Lower lobe of right lung (tissue), 2 donors: ENCODE data around the gene MBOAT2. TPM values are rescaled to one million over a fixed set of nuclear protein-coding genes. Genes with fewer than 3 reads are reported as not detected.

Experiments used
- ATAC-seq, 2 donors: fragments of 200-7000 bp; cut with Tn5 transposase; one replicate each; pipeline ENCODE4 v1.9.1; 2020 to 2022; ENCODE audit warnings: mild to moderate bottlenecking in 2 of 2, moderate library complexity in 2 of 2
- DNase-seq: peaks from one replicate; pipeline ENCODE4 v3.0.0-alpha.2; 2020
- H3K27ac ChIP-seq: fragments of 200-600 bp; one replicate; pipeline ENCODE4 v1.8.0; 2022
- H3K27me3 ChIP-seq: fragments of 200-600 bp; one replicate; pipeline ENCODE4 v1.8.0; 2022; ENCODE audit warnings: low read depth
- H3K36me3 ChIP-seq: fragments of 200-600 bp; one replicate; pipeline ENCODE4 v1.8.0; 2022; ENCODE audit warnings: mild to moderate bottlenecking
- H3K4me1 ChIP-seq: fragments of 200-600 bp; one replicate; pipeline ENCODE4 v1.8.0; 2022
- H3K4me3 ChIP-seq: fragments of 200-600 bp; one replicate; pipeline ENCODE4 v1.8.0; 2022; ENCODE audit warnings: mild to moderate bottlenecking
- H3K9me3 ChIP-seq: fragments of 200-600 bp; one replicate; pipeline ENCODE4 v1.8.0; 2022
- intact Hi-C: fragments of 100-400 bp; cut with DNase I; formaldehyde crosslinking; loops from one replicate; pipeline ENCODE4 v1.11.0; 2022
- total RNA-seq: library from RNA; stranded (reverse); fragmentation: NEBNext Ultra II Directional; extraction: Animal tissue kit (Norgen Biotek cat#: 25700); gene quantifications from one replicate; pipeline ENCODE4 v1.2.1, GENCODE V29; 2021
- TF ChIP-seq, protein P1 (sequence below): fragments of 200-600 bp; IDR thresholded peaks from one replicate; pipeline ENCODE4 v1.8.0; 2022; ENCODE audit warnings: antibody characterized with exemption, mild to moderate bottlenecking
- donor health status: DM: no; HTN: yes; CAD: no; lungs with severe emphysema.

The MBOAT2 gene
- total RNA-seq, 1 donor from 2014 or later: 36.5 TPM

- Histone ChIP-seq H3K4me1 (peaks cover 4% of the 10 kb centered on the region), H3K27me3 (no peaks in the 10 kb centered on the region), H3K36me3 (no peaks in the 10 kb centered on the region), H3K9me3 (no peaks in the 10 kb centered on the region), H3K27ac (no peak overlapping the region), H3K4me3 (no peak overlapping the region)
- TF ChIP-seq, protein P1, sequence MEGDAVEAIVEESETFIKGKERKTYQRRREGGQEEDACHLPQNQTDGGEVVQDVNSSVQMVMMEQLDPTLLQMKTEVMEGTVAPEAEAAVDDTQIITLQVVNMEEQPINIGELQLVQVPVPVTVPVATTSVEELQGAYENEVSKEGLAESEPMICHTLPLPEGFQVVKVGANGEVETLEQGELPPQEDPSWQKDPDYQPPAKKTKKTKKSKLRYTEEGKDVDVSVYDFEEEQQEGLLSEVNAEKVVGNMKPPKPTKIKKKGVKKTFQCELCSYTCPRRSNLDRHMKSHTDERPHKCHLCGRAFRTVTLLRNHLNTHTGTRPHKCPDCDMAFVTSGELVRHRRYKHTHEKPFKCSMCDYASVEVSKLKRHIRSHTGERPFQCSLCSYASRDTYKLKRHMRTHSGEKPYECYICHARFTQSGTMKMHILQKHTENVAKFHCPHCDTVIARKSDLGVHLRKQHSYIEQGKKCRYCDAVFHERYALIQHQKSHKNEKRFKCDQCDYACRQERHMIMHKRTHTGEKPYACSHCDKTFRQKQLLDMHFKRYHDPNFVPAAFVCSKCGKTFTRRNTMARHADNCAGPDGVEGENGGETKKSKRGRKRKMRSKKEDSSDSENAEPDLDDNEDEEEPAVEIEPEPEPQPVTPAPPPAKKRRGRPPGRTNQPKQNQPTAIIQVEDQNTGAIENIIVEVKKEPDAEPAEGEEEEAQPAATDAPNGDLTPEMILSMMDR: no peak
- intact Hi-C loops: no loop called here
- DNase-seq (no peak), ATAC-seq (no peak)
Measured at GRCh38 chr2:8985561-8986326, 17.7 kb downstream of the MBOAT2 start.

- ATAC-seq (no peak), DNase-seq (no peak)
- no peak overlapping the region for H3K27ac ChIP-seq
- TF ChIP-seq, protein P1: no peak
- peaks cover 4% of the 10 kb centered on the region for H3K4me1 ChIP-seq
- H3K4me3 ChIP-seq: no peak overlapping the region
- H3K27me3 ChIP-seq: no peaks in the 10 kb centered on the region
- no peaks in the 10 kb centered on the region for H3K36me3 ChIP-seq
- H3K9me3 ChIP-seq: no peaks in the 10 kb centered on the region
- intact Hi-C loops: no loop called here
Measured at GRCh38 chr2:8984855-8985254, 18.6 kb downstream of the MBOAT2 start.

GRCh38 chr2:8984157-8984556 lies 19.3 kb downstream of the MBOAT2 start:
- H3K9me3 ChIP-seq: no peaks in the 10 kb centered on the region
- no peaks in the 10 kb centered on the region for H3K36me3 ChIP-seq
- no peaks in the 10 kb centered on the region for H3K27me3 ChIP-seq
- no peak for ATAC-seq
- H3K4me3 ChIP-seq: no peak overlapping the region
- DNase-seq: no peak
- H3K4me1 ChIP-seq: peaks cover 4% of the 10 kb centered on the region
- no peak overlapping the region for H3K27ac ChIP-seq
- TF ChIP-seq, protein P1: no peak
- intact Hi-C loops: no loop called here

GRCh38 chr2:8983571-8983970 lies 19.9 kb downstream of the MBOAT2 start:
- TF ChIP-seq, protein P1: no peak
- intact Hi-C loops: no loop called here

DNA sequence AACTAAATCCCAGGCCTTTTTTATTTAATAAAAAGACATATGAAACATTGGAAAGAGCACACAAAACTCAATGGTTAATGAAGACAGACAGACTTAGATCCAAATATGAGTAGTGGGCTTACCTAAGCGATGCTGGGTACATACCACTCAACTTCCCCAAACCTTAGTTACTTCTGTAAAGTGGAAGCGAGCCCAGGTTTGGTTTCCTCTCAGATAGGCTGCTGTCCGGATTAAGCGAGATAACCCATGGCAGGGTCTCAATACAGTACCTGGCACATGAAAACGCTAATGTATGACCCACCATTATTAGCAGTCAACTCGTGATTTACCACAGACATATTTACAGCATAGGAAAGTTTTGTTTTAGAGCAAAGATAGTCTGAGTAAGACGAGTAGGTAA lies 21.6 kb downstream of the MBOAT2 start:
- H3K27ac ChIP-seq: no peak overlapping the region
- no peaks in the 10 kb centered on the region for H3K27me3 ChIP-seq
- intact Hi-C loops: no loop called here
- DNase-seq (no peak), ATAC-seq (no peak)
- H3K4me3 ChIP-seq: no peak overlapping the region
- H3K9me3 ChIP-seq: no peaks in the 10 kb centered on the region
- TF ChIP-seq, protein P1: no peak
- H3K4me1 ChIP-seq: peaks cover 4% of the 10 kb centered on the region
- H3K36me3 ChIP-seq: no peaks in the 10 kb centered on the region

More at GRCh38 chr2:8983571-8983970, 19.9 kb downstream of the MBOAT2 start:
- H3K4me3 ChIP-seq: no peak overlapping the region
- no peak overlapping the region for H3K27ac ChIP-seq
- H3K27me3 ChIP-seq: no peaks in the 10 kb centered on the region
- peaks cover 4% of the 10 kb centered on the region for H3K4me1 ChIP-seq
- H3K9me3 ChIP-seq: no peaks in the 10 kb centered on the region
- no peak for DNase-seq
- no peaks in the 10 kb centered on the region for H3K36me3 ChIP-seq
- no peak for ATAC-seq
